WTC11 (cell line): ENCODE data around the gene SLC5A2. TPM values are rescaled to one million over a fixed set of nuclear protein-coding genes. Genes with fewer than 3 reads are reported as not detected.

Source experiments
- ATAC-seq: fragments of 200-7000 bp; cut with Tn5 transposase; 2 replicates; pipeline ENCODE4 v1.10.0; 2021; ENCODE audit warnings: mild to moderate bottlenecking, moderate library complexity
- CTCF ChIA-PET: fragments of 300-600 bp; sonication (Branson Sonifier 250); formaldehyde crosslinking; loops from one replicate; lab custom pipeline; 2021; ENCODE audit warnings: antibody characterized with exemption; lab: Charles Lee
- POLR2A ChIA-PET: fragments of 350-600 bp; sonication (Branson Sonifier 250); formaldehyde crosslinking; loops from one replicate; lab custom pipeline; 2021; ENCODE audit warnings: antibody characterized with exemption; lab: Charles Lee
- DNase-seq: peaks from one replicate; pipeline ENCODE4 v3.0.0; 2021; ENCODE audit warnings: low spot score
- H3K27ac Mint-ChIP-seq: 2 replicates; pipeline ENCODE4 v1.8.0; 2021; ENCODE audit warnings: mixed read lengths
- H3K27me3 Mint-ChIP-seq: 2 replicates; pipeline ENCODE4 v1.8.0; 2021; ENCODE audit warnings: low read depth, mild to moderate bottlenecking, moderate library complexity, mixed read lengths
- H3K36me3 Mint-ChIP-seq: 2 replicates; pipeline ENCODE4 v1.8.0; 2021; ENCODE audit warnings: mixed read lengths
- H3K4me1 Mint-ChIP-seq: 2 replicates; pipeline ENCODE4 v1.8.0; 2022; ENCODE audit warnings: mixed read lengths
- H3K4me3 Mint-ChIP-seq: 2 replicates; pipeline ENCODE4 v1.8.0; 2021; ENCODE audit warnings: mild to moderate bottlenecking, moderate library complexity, mixed read lengths
- H3K9me3 Mint-ChIP-seq: 2 replicates; pipeline ENCODE4 v1.8.0; 2021; ENCODE audit warnings: mixed read lengths
- ATF2 ChIP-seq: sonication (generic); formaldehyde crosslinking; IDR thresholded peaks from 2 replicates; pipeline ENCODE4 v1.8.1; 2022; ENCODE audit warnings: low read depth, missing genetic modification reagents, borderline replicate concordance
- ATF3 ChIP-seq: sonication (generic); formaldehyde crosslinking; conservative IDR thresholded peaks from 2 replicates; pipeline ENCODE4 v1.8.1; 2022; ENCODE audit warnings: mild to moderate bottlenecking, missing genetic modification reagents
- EMX1 ChIP-seq: fragments of 250-450 bp; sonication (Bioruptor Pico); IDR thresholded peaks from 2 replicates; pipeline ENCODE4 v1.8.0; 2021; ENCODE audit warnings: mild to moderate bottlenecking
- ETV6 ChIP-seq: sonication (generic); formaldehyde crosslinking; IDR thresholded peaks from 2 replicates; pipeline ENCODE4 v1.8.1; 2022; ENCODE audit warnings: mild to moderate bottlenecking, missing genetic modification reagents
- FOXJ3 ChIP-seq: sonication (generic); formaldehyde crosslinking; IDR thresholded peaks from 2 replicates; pipeline ENCODE4 v1.9.0; 2021; ENCODE audit warnings: missing genetic modification reagents, mild to moderate bottlenecking, borderline replicate concordance
- IRF2 ChIP-seq: sonication (generic); formaldehyde crosslinking; IDR thresholded peaks from 2 replicates; pipeline ENCODE4 v1.8.0; 2022; ENCODE audit warnings: low read depth, missing genetic modification reagents, borderline replicate concordance
- MXD4 ChIP-seq: fragments of 250-450 bp; sonication (Bioruptor Pico); IDR thresholded peaks from 2 replicates; pipeline ENCODE4 v1.8.0; 2021; ENCODE audit warnings: mild to moderate bottlenecking, moderate library complexity, borderline replicate concordance
- MYBL2 ChIP-seq: sonication (generic); formaldehyde crosslinking; IDR thresholded peaks from 2 replicates; pipeline ENCODE4 v1.8.1; 2023; ENCODE audit warnings: mild to moderate bottlenecking, moderate library complexity, missing genetic modification reagents
- NR2C2 ChIP-seq: sonication (generic); formaldehyde crosslinking; IDR thresholded peaks from 2 replicates; pipeline ENCODE4 v1.8.0; 2022; ENCODE audit warnings: mild to moderate bottlenecking, missing genetic modification reagents
- PREB ChIP-seq: sonication (generic); formaldehyde crosslinking; IDR thresholded peaks from 2 replicates; pipeline ENCODE4 v1.8.1; 2022; ENCODE audit warnings: mild to moderate bottlenecking, missing genetic modification reagents, moderate library complexity, borderline replicate concordance
- RORB ChIP-seq: fragments of 250-450 bp; sonication (Bioruptor Pico); IDR thresholded peaks from 2 replicates; pipeline ENCODE4 v1.9.0; 2021; ENCODE audit warnings: mild to moderate bottlenecking
- SMAD4 ChIP-seq: sonication (generic); formaldehyde crosslinking; IDR thresholded peaks from 2 replicates; pipeline ENCODE4 v1.8.0; 2022; ENCODE audit warnings: mild to moderate bottlenecking, missing genetic modification reagents
- SOX15 ChIP-seq: fragments of 250-450 bp; sonication (Bioruptor Pico); IDR thresholded peaks from 2 replicates; pipeline ENCODE4 v1.9.0; 2021; ENCODE audit warnings: mild to moderate bottlenecking
- TCF7 ChIP-seq: sonication (generic); formaldehyde crosslinking; IDR thresholded peaks from 2 replicates; pipeline ENCODE4 v1.8.0; 2022; ENCODE audit warnings: mild to moderate bottlenecking, low read depth, missing genetic modification reagents, moderate library complexity
- TEAD4 ChIP-seq: sonication (generic); formaldehyde crosslinking; IDR thresholded peaks from 2 replicates; pipeline ENCODE4 v1.8.0; 2022; ENCODE audit warnings: mild to moderate bottlenecking, missing genetic modification reagents
- USF1 ChIP-seq: sonication (generic); formaldehyde crosslinking; IDR thresholded peaks from 2 replicates; pipeline ENCODE4 v1.8.0; 2022; ENCODE audit warnings: mild to moderate bottlenecking, missing genetic modification reagents
- ZBTB43 ChIP-seq: sonication (generic); formaldehyde crosslinking; IDR thresholded peaks from 2 replicates; pipeline ENCODE4 v1.8.1; 2023; ENCODE audit warnings: mild to moderate bottlenecking, missing genetic modification reagents
- ZNF281 ChIP-seq: sonication (generic); formaldehyde crosslinking; IDR thresholded peaks from 2 replicates; pipeline ENCODE4 v1.8.0; 2023; ENCODE audit warnings: mild to moderate bottlenecking, missing genetic modification reagents
- ZNF317 ChIP-seq: sonication (generic); formaldehyde crosslinking; IDR thresholded peaks from 2 replicates; pipeline ENCODE4 v1.8.1; 2023; ENCODE audit warnings: low read depth, mild to moderate bottlenecking, moderate library complexity, missing genetic modification reagents, borderline replicate concordance
- ZNF425 ChIP-seq: fragments of 250-450 bp; sonication (Bioruptor Pico); conservative IDR thresholded peaks from 2 replicates; pipeline ENCODE4 v1.9.0; 2021; ENCODE audit warnings: mild to moderate bottlenecking
- total RNA-seq: library from RNA; stranded (reverse); gene quantifications from 3 replicates; pipeline ENCODE4 v1.2.3, GENCODE V29; 2021

Gene SLC5A2
- total RNA-seq, 1 experiment from 2014 or later, result 0.83 TPM

- POLR2A ChIA-PET, result no interaction called here
Measured at GRCh38 chr16:31535737-31536136, 52.8 kb downstream of the SLC5A2 start.

GRCh38 chr16:31536804-31537361, 54.0 kb downstream of the SLC5A2 start:
- DNase-seq (no peak), ATAC-seq (no peak)
- H3K27ac Mint-ChIP-seq, result no peak overlapping the region
- peak overlapping the region; percentile 43 for H3K4me3 Mint-ChIP-seq
- H3K36me3 Mint-ChIP-seq, result peaks cover 23% of the 10 kb centered on the region
- ChIA-PET CTCF (no interaction called here), POLR2A (no interaction called here)
- H3K4me1 Mint-ChIP-seq, result no peaks in the 10 kb centered on the region
- H3K9me3 Mint-ChIP-seq, result peaks cover 41% of the 10 kb centered on the region
- H3K27me3 Mint-ChIP-seq, result peaks cover 26% of the 10 kb centered on the region
- TF ChIP-seq USF1 (CRISPR knock-in tag) (no peak), SMAD4 (CRISPR knock-in tag) (no peak), MXD4 (CRISPR knock-in tag) (no peak), SOX15 (CRISPR knock-in tag) (no peak), ETV6 (no peak), NR2C2 (CRISPR knock-in tag) (no peak), ATF2 (CRISPR knock-in tag) (no peak), FOXJ3 (CRISPR knock-in tag) (no peak), RORB (no peak), ZBTB43 (CRISPR knock-in tag) (no peak), TEAD4 (CRISPR knock-in tag) (no peak)

More at GRCh38 chr16:31535737-31536136, 52.8 kb downstream of the SLC5A2 start:
- no peak overlapping the region for H3K27ac Mint-ChIP-seq
- CTCF ChIA-PET, result interaction anchor here (0.6 kb wide), 1 partner anchor 160 kb away, joined by 3 read pairs; no protein-coding TSS in a partner anchor
- no peak overlapping the region for H3K4me3 Mint-ChIP-seq
- H3K27me3 Mint-ChIP-seq, result peaks cover 26% of the 10 kb centered on the region
- no peak for ATAC-seq
- H3K4me1 Mint-ChIP-seq, result no peaks in the 10 kb centered on the region
- no peak for DNase-seq
- TF ChIP-seq ZNF425 (no peak), MYBL2 (CRISPR knock-in tag) (no peak), IRF2 (CRISPR knock-in tag) (no peak), TCF7 (CRISPR knock-in tag) (no peak), PREB (CRISPR knock-in tag) (no peak), ATF3 (CRISPR knock-in tag) (no peak), EMX1 (CRISPR knock-in tag) (no peak), ZNF317 (CRISPR knock-in tag) (no peak), ZNF281 (no peak)
- peaks cover 30% of the 10 kb centered on the region for H3K9me3 Mint-ChIP-seq
- peaks cover 20% of the 10 kb centered on the region for H3K36me3 Mint-ChIP-seq
